Choroid plexus epithelial cell (primary cell): ENCODE measurements around the gene ZSCAN21.

Source experiments
- DNase-seq: peaks from one replicate; pipeline ENCODE4 v3.0.0-alpha.2; 2010; ENCODE audit warnings: low read depth
- H3K4me3 ChIP-seq: 2 replicates; pipeline ENCODE4 v1.5.1; 2011; ENCODE audit warnings: low read depth, mild to moderate bottlenecking, control low read depth, low read length, moderate library complexity
- CTCF ChIP-seq: conservative IDR thresholded peaks from 2 replicates; pipeline ENCODE4 v1.5.1; 2011; ENCODE audit warnings: low read depth, mild to moderate bottlenecking, control low read depth, inconsistent platforms, low read length, moderate library complexity

ZSCAN21 gene

GRCh38 chr7:100087055-100087750 lies 37.6 kb downstream of the ZSCAN21 start:
- H3K4me3 ChIP-seq, result no peak overlapping the region
- peak; percentile 86 for DNase-seq
- no peak for TF ChIP-seq CTCF

GRCh38 chr7:100088095-100088620 lies 38.6 kb downstream of the ZSCAN21 start:
- DNase-seq, result no peak

GRCh38 chr7:100088621-100089457 lies 39.3 kb downstream of the ZSCAN21 start, which contains the start of gene COPS6:
Gene COPS6, plus strand, starts transcription at chr7:100088969. Its CDS starts 22 bp downstream, at chr7:100088991.
- no peak for TF ChIP-seq CTCF
- peak; percentile 70 for DNase-seq
- H3K4me3 ChIP-seq, result peak within 1 kb of the TSS; percentile 92

More at GRCh38 chr7:100088095-100088620, 38.6 kb downstream of the ZSCAN21 start:
- TF ChIP-seq CTCF, result no peak
- peak overlapping the region; percentile 92 for H3K4me3 ChIP-seq

- DNase-seq, result no peak
These were observed 40.1 kb downstream of the ZSCAN21 start for GRCh38 chr7:100089458-100090196.

GRCh38 chr7:100090527-100091410 lies 41.2 kb downstream of the ZSCAN21 start:
- DNase-seq, result no peak
- no peak overlapping the region for H3K4me3 ChIP-seq
- no peak for TF ChIP-seq CTCF

More at GRCh38 chr7:100089458-100090196, 40.1 kb downstream of the ZSCAN21 start:
- peak overlapping the region; percentile 92 for H3K4me3 ChIP-seq
- TF ChIP-seq CTCF, result no peak
